ENCODE measurements around the gene C1orf105. TPM values are rescaled to one million over a fixed set of nuclear protein-coding genes. Genes with fewer than 3 reads are reported as not detected.

The C1orf105 gene
- total RNA-seq, 1 donor from 2014 or later = not detected

DNA sequence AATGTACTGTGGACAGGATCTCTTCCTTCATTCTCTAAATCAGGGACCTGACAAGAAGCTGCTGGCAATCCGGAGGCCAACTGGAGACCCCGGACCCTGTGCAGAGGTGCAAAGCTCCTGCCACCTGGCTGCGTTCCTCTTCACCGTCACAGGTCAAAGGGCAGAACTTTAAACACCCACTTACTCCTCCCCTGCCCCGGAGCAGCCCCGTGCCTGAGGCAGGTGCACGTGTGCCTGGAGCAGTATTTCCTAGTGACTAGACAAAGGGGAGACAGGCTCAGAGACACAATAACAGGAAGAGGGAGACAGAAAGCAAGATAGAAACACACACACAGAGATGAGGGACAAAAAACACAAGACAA lies 30.0 kb downstream of the C1orf105 start:
- H3K4me1 Mint-ChIP-seq (ENCODE audit: low read depth) = peaks cover 17% of the 10 kb centered on the region
- no peak overlapping the region for H3K27ac Mint-ChIP-seq (ENCODE audit: unreplicated experiment)
- DNase-seq (ENCODE audit: low spot score) = no peak
- H3K36me3 Mint-ChIP-seq (ENCODE audit: low read depth) = no peaks in the 10 kb centered on the region
- H3K27me3 Mint-ChIP-seq (ENCODE audit: low read depth) = no peaks in the 10 kb centered on the region
- no peak overlapping the region for H3K4me3 Mint-ChIP-seq (ENCODE audit: unreplicated experiment)
- no peaks in the 10 kb centered on the region for H3K9me3 Mint-ChIP-seq (ENCODE audit: low read depth)
- no peak for TF ChIP-seq CTCF (IDR thresholded peaks at IDR 0.05)

DNA sequence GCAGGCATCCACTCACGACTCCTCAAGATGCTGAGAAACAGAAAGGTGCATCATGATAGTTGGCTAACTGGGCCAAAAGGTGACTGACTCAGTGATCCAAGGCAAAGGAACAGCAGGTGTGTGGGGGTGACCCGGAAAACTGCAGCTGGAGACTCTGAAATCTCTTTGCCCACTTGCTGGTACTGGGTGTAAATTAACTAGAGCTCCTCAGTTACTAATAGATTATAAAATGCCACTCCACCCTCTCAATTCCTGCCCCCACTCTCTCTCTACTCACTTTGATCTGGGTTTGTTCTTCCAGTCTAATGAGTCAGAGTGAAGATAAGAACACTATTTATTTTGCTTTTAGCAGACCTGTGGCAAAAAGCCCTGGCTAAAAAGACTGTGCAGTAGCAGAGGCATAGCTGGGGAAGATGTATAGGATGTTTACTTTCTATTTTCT lies 30.5 kb downstream of the C1orf105 start:
- H3K36me3 Mint-ChIP-seq (ENCODE audit: low read depth) = no peaks in the 10 kb centered on the region
- no peaks in the 10 kb centered on the region for H3K9me3 Mint-ChIP-seq (ENCODE audit: low read depth)
- no peak overlapping the region for H3K4me3 Mint-ChIP-seq (ENCODE audit: unreplicated experiment)
- H3K4me1 Mint-ChIP-seq (ENCODE audit: low read depth) = peaks cover 17% of the 10 kb centered on the region
- no peaks in the 10 kb centered on the region for H3K27me3 Mint-ChIP-seq (ENCODE audit: low read depth)
- H3K27ac Mint-ChIP-seq (ENCODE audit: unreplicated experiment) = no peak overlapping the region
- no peak for TF ChIP-seq CTCF (IDR thresholded peaks at IDR 0.05)
- no peak for DNase-seq (ENCODE audit: low spot score)

- no peak overlapping the region for H3K4me3 Mint-ChIP-seq (ENCODE audit: unreplicated experiment)
- no peaks in the 10 kb centered on the region for H3K9me3 Mint-ChIP-seq (ENCODE audit: low read depth)
- H3K4me1 Mint-ChIP-seq (ENCODE audit: low read depth) = peaks cover 17% of the 10 kb centered on the region
- no peaks in the 10 kb centered on the region for H3K27me3 Mint-ChIP-seq (ENCODE audit: low read depth)
- H3K36me3 Mint-ChIP-seq (ENCODE audit: low read depth) = no peaks in the 10 kb centered on the region
- no peak for DNase-seq (ENCODE audit: low spot score)
- no peak overlapping the region for H3K27ac Mint-ChIP-seq (ENCODE audit: unreplicated experiment)
- no peak for TF ChIP-seq CTCF (IDR thresholded peaks at IDR 0.05)
Measured at GRCh38 chr1:172452536-172453152, 32.2 kb downstream of the C1orf105 start.

DNA sequence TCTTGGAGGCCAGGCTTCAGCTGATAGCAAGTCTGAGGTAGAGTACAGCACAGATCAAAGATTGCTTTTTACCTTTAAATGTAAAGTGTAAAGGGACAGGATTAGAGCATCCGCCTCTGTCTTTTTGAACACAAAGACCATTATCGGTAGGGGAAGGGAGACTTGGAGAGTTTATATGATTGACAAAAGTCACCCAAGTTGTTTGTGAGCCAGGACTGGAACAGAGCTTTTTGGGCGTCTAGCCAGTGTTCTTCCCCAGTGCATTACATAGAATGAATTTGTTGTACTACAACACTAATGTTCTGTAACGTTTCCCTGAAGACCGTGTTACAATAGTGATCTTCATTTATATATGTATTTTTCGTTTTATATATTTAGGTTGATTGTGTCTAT lies 32.7 kb downstream of the C1orf105 start:
- Mint-ChIP-seq H3K4me3 (ENCODE audit: unreplicated experiment) (no peak overlapping the region), H3K4me1 (ENCODE audit: low read depth) (peaks cover 17% of the 10 kb centered on the region), H3K9me3 (ENCODE audit: low read depth) (no peaks in the 10 kb centered on the region), H3K36me3 (ENCODE audit: low read depth) (no peaks in the 10 kb centered on the region), H3K27me3 (ENCODE audit: low read depth) (no peaks in the 10 kb centered on the region), H3K27ac (ENCODE audit: unreplicated experiment) (no peak overlapping the region)
- no peak for TF ChIP-seq CTCF (IDR thresholded peaks at IDR 0.05)
- DNase-seq (ENCODE audit: low spot score) = no peak

GRCh38 chr1:172453607-172454006 lies 33.1 kb downstream of the C1orf105 start:
- H3K36me3 Mint-ChIP-seq (ENCODE audit: low read depth) = no peaks in the 10 kb centered on the region
- no peaks in the 10 kb centered on the region for H3K27me3 Mint-ChIP-seq (ENCODE audit: low read depth)
- peaks cover 17% of the 10 kb centered on the region for H3K4me1 Mint-ChIP-seq (ENCODE audit: low read depth)
- no peak overlapping the region for H3K4me3 Mint-ChIP-seq (ENCODE audit: unreplicated experiment)
- DNase-seq (ENCODE audit: low spot score) = no peak
- H3K9me3 Mint-ChIP-seq (ENCODE audit: low read depth) = no peaks in the 10 kb centered on the region
- no peak for TF ChIP-seq CTCF (IDR thresholded peaks at IDR 0.05)
- no peak overlapping the region for H3K27ac Mint-ChIP-seq (ENCODE audit: unreplicated experiment)

Measured in chondrocyte (in vitro differentiated cells).